ENCODE results near the gene ITGA11.

ITGA11 gene

DNA sequence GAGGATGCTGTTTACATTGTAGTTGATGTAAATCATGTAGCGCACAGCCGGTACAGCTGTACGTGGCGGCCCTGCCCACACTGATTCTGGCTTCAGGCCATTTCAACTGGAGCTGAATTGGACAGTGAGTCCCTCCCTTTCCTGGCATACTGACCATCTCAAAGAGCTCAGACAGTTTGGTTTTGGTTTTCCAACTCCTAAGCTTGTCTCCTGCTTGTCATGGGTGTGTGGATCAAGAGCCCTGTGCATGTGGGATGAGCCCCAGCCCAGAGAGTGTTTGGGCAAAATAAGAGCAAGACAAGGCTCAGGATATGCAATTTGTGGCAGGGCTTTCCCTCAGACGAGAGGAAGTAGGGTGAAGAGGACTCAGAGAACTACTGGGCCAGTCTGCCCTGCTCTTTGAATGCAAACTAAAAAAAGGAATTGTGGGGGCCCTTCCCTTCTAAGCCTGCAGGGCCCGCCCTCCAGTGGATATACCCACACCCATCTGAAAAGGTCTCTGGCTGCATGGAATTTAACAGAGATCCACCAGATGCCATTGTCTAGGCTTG, 13.3 kb downstream of the ITGA11 start:
- H3K4me1 ChIP-seq (ENCODE audit: insufficient read depth, low read length, severe bottlenecking): no peaks in the 10 kb centered on the region
- no peaks in the 10 kb centered on the region for H3K9me2 ChIP-seq (ENCODE audit: low read depth, low read length)
- no peak for TF ChIP-seq EZH2 (IDR thresholded peaks at IDR 0.05; ENCODE audit: borderline replicate concordance, low read length)
- TF ChIP-seq, protein P1, sequence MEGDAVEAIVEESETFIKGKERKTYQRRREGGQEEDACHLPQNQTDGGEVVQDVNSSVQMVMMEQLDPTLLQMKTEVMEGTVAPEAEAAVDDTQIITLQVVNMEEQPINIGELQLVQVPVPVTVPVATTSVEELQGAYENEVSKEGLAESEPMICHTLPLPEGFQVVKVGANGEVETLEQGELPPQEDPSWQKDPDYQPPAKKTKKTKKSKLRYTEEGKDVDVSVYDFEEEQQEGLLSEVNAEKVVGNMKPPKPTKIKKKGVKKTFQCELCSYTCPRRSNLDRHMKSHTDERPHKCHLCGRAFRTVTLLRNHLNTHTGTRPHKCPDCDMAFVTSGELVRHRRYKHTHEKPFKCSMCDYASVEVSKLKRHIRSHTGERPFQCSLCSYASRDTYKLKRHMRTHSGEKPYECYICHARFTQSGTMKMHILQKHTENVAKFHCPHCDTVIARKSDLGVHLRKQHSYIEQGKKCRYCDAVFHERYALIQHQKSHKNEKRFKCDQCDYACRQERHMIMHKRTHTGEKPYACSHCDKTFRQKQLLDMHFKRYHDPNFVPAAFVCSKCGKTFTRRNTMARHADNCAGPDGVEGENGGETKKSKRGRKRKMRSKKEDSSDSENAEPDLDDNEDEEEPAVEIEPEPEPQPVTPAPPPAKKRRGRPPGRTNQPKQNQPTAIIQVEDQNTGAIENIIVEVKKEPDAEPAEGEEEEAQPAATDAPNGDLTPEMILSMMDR (IDR thresholded peaks at IDR 0.05; ENCODE audit: low read length): no peak
- H3K27me3 ChIP-seq (ENCODE audit: insufficient read depth, low read length): 0 out of 2 replicates have a peak, but pooled peaks cover 3% of the 10 kb centered on the region
- no peak overlapping the region for H3K4me3 ChIP-seq (ENCODE audit: low read depth, low read length, poor library complexity, severe bottlenecking)
- no peaks in the 10 kb centered on the region for H4K20me1 ChIP-seq (ENCODE audit: insufficient read depth, low read length)
- H3K4me2 ChIP-seq (ENCODE audit: low read length): no peak overlapping the region
- H3K9me3 ChIP-seq (ENCODE audit: low read length): no peaks in the 10 kb centered on the region
- H2AFZ ChIP-seq (ENCODE audit: low read length): no peak overlapping the region
- H3K79me2 ChIP-seq (ENCODE audit: insufficient read depth, low read length): no peaks in the 10 kb centered on the region
- H3K36me3 ChIP-seq (ENCODE audit: insufficient read depth, low read length): no peaks in the 10 kb centered on the region
- H3K9ac ChIP-seq (ENCODE audit: low read length): no peak overlapping the region
- no peak overlapping the region for H3K27ac ChIP-seq (ENCODE audit: low read depth, low read length, poor library complexity, severe bottlenecking)
- H3F3A ChIP-seq (ENCODE audit: insufficient read depth, low read length): no peaks in the 10 kb centered on the region

DNA sequence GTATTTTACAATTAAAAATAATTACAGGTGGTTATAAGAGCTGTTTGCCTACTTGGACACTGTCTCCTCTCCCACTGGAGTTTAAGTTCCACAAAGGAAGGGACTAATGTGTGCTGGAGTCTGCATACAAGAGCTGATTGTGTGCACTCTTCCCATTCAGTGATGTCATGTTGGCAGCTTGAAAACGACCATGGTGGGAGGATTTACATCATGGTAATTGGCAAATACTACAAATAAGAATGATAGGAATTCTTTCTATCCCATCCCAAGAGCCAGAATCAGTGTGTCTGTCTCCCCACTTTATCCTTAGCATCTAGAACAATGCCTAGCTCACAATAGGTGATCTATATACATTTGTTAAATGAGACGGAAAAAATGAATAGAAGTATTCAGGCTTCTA, 14.1 kb downstream of the ITGA11 start:
- Histone ChIP-seq H3K4me1 (ENCODE audit: insufficient read depth, low read length, severe bottlenecking) (no peaks in the 10 kb centered on the region), H3K4me2 (ENCODE audit: low read length) (no peak overlapping the region), H3K79me2 (ENCODE audit: insufficient read depth, low read length) (no peaks in the 10 kb centered on the region), H3K36me3 (ENCODE audit: insufficient read depth, low read length) (no peaks in the 10 kb centered on the region), H3K9me2 (ENCODE audit: low read depth, low read length) (no peaks in the 10 kb centered on the region), H3F3A (ENCODE audit: insufficient read depth, low read length) (no peaks in the 10 kb centered on the region), H3K27ac (ENCODE audit: low read depth, low read length, poor library complexity, severe bottlenecking) (no peak overlapping the region), H2AFZ (ENCODE audit: low read length) (no peak overlapping the region), H3K9ac (ENCODE audit: low read length) (no peak overlapping the region), H3K4me3 (ENCODE audit: low read depth, low read length, poor library complexity, severe bottlenecking) (no peak overlapping the region), H3K27me3 (ENCODE audit: insufficient read depth, low read length) (0 out of 2 replicates have a peak, but pooled peaks cover 3% of the 10 kb centered on the region), H3K9me3 (ENCODE audit: low read length) (no peaks in the 10 kb centered on the region), H4K20me1 (ENCODE audit: insufficient read depth, low read length) (no peaks in the 10 kb centered on the region)
- no peak for TF ChIP-seq EZH2 (IDR thresholded peaks at IDR 0.05; ENCODE audit: borderline replicate concordance, low read length)
- TF ChIP-seq, protein P1 (IDR thresholded peaks at IDR 0.05; ENCODE audit: low read length): no peak

DNA sequence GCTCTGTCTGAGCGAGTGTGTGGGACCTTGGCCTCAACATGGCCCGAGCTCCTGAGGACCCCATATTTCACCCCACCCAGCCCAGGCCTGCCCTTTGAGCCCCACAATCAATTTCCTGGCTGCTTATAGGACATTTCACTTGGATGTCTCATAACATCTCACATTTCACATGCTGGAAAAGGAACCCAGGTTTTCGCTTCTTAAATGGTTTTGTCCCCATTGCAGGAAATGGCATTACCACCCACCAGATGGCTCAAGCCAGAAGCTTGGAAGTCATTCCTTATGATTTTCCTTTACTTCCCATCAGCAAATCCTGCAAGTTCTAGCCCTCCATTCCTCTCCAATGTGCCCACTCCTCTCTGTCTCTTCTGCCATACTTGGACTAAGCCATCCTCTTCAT, 14.9 kb downstream of the ITGA11 start:
- no peaks in the 10 kb centered on the region for H3K79me2 ChIP-seq (ENCODE audit: insufficient read depth, low read length)

More for the DNA sequence above, 14.9 kb downstream of the ITGA11 start:
- H2AFZ ChIP-seq (ENCODE audit: low read length): no peak overlapping the region
- H3K9me2 ChIP-seq (ENCODE audit: low read depth, low read length): no peaks in the 10 kb centered on the region
- no peaks in the 10 kb centered on the region for H4K20me1 ChIP-seq (ENCODE audit: insufficient read depth, low read length)
- H3K36me3 ChIP-seq (ENCODE audit: insufficient read depth, low read length): no peaks in the 10 kb centered on the region
- no peaks in the 10 kb centered on the region for H3K4me1 ChIP-seq (ENCODE audit: insufficient read depth, low read length, severe bottlenecking)
- H3F3A ChIP-seq (ENCODE audit: insufficient read depth, low read length): no peaks in the 10 kb centered on the region
- H3K4me3 ChIP-seq (ENCODE audit: low read depth, low read length, poor library complexity, severe bottlenecking): no peak overlapping the region
- H3K4me2 ChIP-seq (ENCODE audit: low read length): no peak overlapping the region
- H3K27me3 ChIP-seq (ENCODE audit: insufficient read depth, low read length): 0 out of 2 replicates have a peak, but pooled peaks cover 3% of the 10 kb centered on the region
- no peaks in the 10 kb centered on the region for H3K9me3 ChIP-seq (ENCODE audit: low read length)
- no peak overlapping the region for H3K9ac ChIP-seq (ENCODE audit: low read length)
- no peak for TF ChIP-seq EZH2 (IDR thresholded peaks at IDR 0.05; ENCODE audit: borderline replicate concordance, low read length)
- TF ChIP-seq, protein P1 (IDR thresholded peaks at IDR 0.05; ENCODE audit: low read length): no peak
- no peak overlapping the region for H3K27ac ChIP-seq (ENCODE audit: low read depth, low read length, poor library complexity, severe bottlenecking)

Data from OCI-LY1 (cell line).